ENCODE results near the gene UCKL1.
"Not testable (repeated sequence)": the region's sequence is repeated elsewhere in the genome, so short reads cannot be mapped to it uniquely, and the experiment has no call there.

Gene UCKL1

GRCh38 chr20:63930971-63931553, 25.2 kb downstream of the UCKL1 start:
- ChIA-PET CTCF (no interaction called here), POLR2A (no interaction called here)
- TF ChIP-seq L3MBTL2 (conservative IDR thresholded peaks at IDR 0.05), result no peak
- no peak for TF ChIP-seq NFRKB (IDR thresholded peaks at IDR 0.05)
- no peak for DNase-seq (ENCODE audit: extremely low spot score)

DNA sequence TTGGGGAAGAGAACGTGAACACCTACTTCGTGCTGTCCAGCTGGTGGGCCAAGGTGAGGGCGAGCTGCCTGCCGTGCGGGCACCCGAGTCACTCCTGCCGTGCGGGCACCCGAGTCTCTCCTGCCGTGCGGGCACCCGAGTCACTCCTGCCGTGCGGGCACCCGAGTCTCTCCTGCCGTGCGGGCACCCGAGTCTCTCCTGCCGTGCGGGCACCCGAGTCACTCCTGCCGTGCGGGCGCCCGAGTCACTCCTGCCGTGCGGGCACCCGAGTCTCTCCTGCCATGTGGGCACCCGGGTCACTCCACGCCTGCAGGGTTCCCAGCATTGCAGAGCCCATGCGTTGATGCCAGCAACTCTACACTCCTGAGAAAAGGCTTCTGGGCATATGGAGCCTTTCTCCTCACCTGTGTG, 26.7 kb downstream of the UCKL1 start:
- DNase-seq (ENCODE audit: extremely low spot score); POLR2A ChIA-PET: not testable (repeated sequence)
- CTCF ChIA-PET, result interaction anchor here (0.6 kb wide), 1 partner anchor 12 kb away, joined by 4 read pairs; no protein-coding TSS in a partner anchor

DNA sequence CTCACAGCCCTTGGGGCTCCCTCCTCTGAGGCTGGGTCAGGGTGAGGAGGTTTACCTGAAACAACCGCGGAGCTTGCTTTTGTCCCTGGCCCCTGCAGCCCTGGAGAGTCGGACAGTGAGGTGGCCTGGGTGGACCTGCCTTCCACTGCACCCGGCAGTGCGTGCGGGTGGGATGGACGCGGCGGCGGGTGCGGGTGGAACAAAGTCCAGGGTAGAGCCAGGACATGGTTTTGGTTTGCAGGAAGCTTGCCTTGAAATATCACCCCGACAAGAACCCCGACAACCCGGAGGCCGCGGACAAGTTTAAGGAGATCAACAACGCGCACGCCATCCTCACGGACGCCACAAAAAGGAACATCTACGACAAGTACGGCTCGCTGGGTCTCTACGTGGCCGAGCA, 27.1 kb downstream of the UCKL1 start:
- POLR2A ChIA-PET, result no interaction called here

DNA sequence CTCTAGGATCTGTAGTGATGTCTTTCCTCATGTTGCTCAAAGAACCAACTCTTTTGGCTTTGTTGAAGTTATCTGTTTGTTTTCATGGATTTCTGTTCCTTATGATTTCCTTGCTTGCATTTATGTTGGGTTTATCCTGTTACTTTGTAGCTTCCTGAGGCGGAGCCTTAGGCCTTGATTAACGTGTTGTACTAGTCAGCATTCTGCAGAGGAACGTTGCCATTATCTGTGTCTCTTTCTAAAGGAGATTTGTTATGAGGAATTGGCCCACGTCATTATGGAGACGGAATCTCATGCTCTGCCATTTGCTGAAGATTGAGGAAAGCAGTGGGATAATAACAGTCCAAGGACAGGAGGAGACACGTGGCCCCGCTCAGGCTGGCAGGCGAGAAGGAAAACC, 29.9 kb downstream of the UCKL1 start:
- no peak for TF ChIP-seq CTBP1 (IDR thresholded peaks at IDR 0.05; ENCODE audit: borderline replicate concordance)
- no peak for TF ChIP-seq HDGF (IDR thresholded peaks at IDR 0.05; ENCODE audit: borderline replicate concordance)
- no peak for TF ChIP-seq ZNF384 (IDR thresholded peaks at IDR 0.05)
- no peak for TF ChIP-seq L3MBTL2 (conservative IDR thresholded peaks at IDR 0.05)
- TF ChIP-seq SUZ12 (IDR thresholded peaks at IDR 0.05), result no peak
- TF ChIP-seq FOXA1 (IDR thresholded peaks at IDR 0.05), result no peak
- TF ChIP-seq, protein P1, sequence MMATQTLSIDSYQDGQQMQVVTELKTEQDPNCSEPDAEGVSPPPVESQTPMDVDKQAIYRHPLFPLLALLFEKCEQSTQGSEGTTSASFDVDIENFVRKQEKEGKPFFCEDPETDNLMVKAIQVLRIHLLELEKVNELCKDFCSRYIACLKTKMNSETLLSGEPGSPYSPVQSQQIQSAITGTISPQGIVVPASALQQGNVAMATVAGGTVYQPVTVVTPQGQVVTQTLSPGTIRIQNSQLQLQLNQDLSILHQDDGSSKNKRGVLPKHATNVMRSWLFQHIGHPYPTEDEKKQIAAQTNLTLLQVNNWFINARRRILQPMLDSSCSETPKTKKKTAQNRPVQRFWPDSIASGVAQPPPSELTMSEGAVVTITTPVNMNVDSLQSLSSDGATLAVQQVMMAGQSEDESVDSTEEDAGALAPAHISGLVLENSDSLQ (IDR thresholded peaks at IDR 0.05), result no peak
- TF ChIP-seq BHLHE40 (IDR thresholded peaks at IDR 0.05; ENCODE audit: borderline replicate concordance), result no peak
- no peak for TF ChIP-seq ARNT (IDR thresholded peaks at IDR 0.05)
- no peak for TF ChIP-seq FOXK2 (IDR thresholded peaks at IDR 0.05)
- no peak for TF ChIP-seq TARDBP (IDR thresholded peaks at IDR 0.05)
- TF ChIP-seq NFRKB (IDR thresholded peaks at IDR 0.05), result no peak
- no peak for DNase-seq (ENCODE audit: extremely low spot score)
- ChIA-PET CTCF (interaction anchor here (1.4 kb wide), 1 partner anchor 8 kb away, joined by 3 read pairs; no protein-coding TSS in a partner anchor), POLR2A (interaction anchor here (0.9 kb wide), 1 partner anchor 15 kb away, joined by 3 read pairs; no protein-coding TSS in a partner anchor)

More for the DNA sequence above, 27.1 kb downstream of the UCKL1 start:
- no peak for DNase-seq (ENCODE audit: extremely low spot score)
- TF ChIP-seq ARNT (IDR thresholded peaks at IDR 0.05), result no peak
- TF ChIP-seq TARDBP (IDR thresholded peaks at IDR 0.05), result no peak
- no peak for TF ChIP-seq SUZ12 (IDR thresholded peaks at IDR 0.05)
- TF ChIP-seq LEF1 (IDR thresholded peaks at IDR 0.05; ENCODE audit: borderline replicate concordance), result no peak
- TF ChIP-seq CTBP1 (IDR thresholded peaks at IDR 0.05; ENCODE audit: borderline replicate concordance), result no peak
- no peak for TF ChIP-seq SP1 (IDR thresholded peaks at IDR 0.05)
- no peak for TF ChIP-seq FOXK2 (IDR thresholded peaks at IDR 0.05)
- TF ChIP-seq L3MBTL2 (conservative IDR thresholded peaks at IDR 0.05), result no peak
- no peak for TF ChIP-seq FOXM1 (IDR thresholded peaks at IDR 0.05; ENCODE audit: borderline replicate concordance)
- TF ChIP-seq, protein P1 (IDR thresholded peaks at IDR 0.05), result no peak
- TF ChIP-seq BHLHE40 (IDR thresholded peaks at IDR 0.05; ENCODE audit: borderline replicate concordance), result no peak
- no peak for TF ChIP-seq HDGF (IDR thresholded peaks at IDR 0.05; ENCODE audit: borderline replicate concordance)
- TF ChIP-seq ELF4 (IDR thresholded peaks at IDR 0.05), result no peak
- TF ChIP-seq FOXA1 (IDR thresholded peaks at IDR 0.05), result no peak
- CTCF ChIA-PET, result no interaction called here

DNA sequence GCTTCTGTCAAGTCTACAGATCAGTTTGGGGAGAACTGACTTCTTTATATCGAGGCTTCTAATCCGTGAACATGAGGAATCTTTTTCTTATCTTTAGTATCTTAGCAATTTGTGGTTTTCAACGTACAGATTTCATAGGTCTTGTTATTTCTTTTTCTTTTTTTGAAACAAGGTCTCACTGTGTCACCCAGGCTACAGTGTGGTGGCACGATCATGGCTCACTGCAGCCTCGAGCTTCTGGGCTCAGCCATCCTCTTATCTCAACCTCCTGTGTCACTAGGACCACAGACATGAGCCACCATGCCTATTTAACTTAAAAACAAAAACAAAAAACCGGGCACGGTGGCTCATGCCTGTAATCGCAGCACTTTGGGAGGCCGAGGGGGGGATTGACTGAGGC, 32.0 kb downstream of the UCKL1 start:
- POLR2A ChIA-PET, result no interaction called here
- no peak for TF ChIP-seq NFRKB (IDR thresholded peaks at IDR 0.05)
- TF ChIP-seq HDGF (IDR thresholded peaks at IDR 0.05; ENCODE audit: borderline replicate concordance), result no peak
- no peak for TF ChIP-seq FOXA1 (IDR thresholded peaks at IDR 0.05)
- no peak for TF ChIP-seq LEF1 (IDR thresholded peaks at IDR 0.05; ENCODE audit: borderline replicate concordance)
- TF ChIP-seq BHLHE40 (IDR thresholded peaks at IDR 0.05; ENCODE audit: borderline replicate concordance), result no peak
- TF ChIP-seq SUZ12 (IDR thresholded peaks at IDR 0.05), result no peak
- TF ChIP-seq ELF4 (IDR thresholded peaks at IDR 0.05), result no peak
- TF ChIP-seq, protein P1 (IDR thresholded peaks at IDR 0.05), result no peak
- no peak for TF ChIP-seq TARDBP (IDR thresholded peaks at IDR 0.05)
- TF ChIP-seq CTBP1 (IDR thresholded peaks at IDR 0.05; ENCODE audit: borderline replicate concordance), result no peak
- no peak for TF ChIP-seq ARNT (IDR thresholded peaks at IDR 0.05)
- TF ChIP-seq ZNF384 (IDR thresholded peaks at IDR 0.05), result no peak
- TF ChIP-seq FOXM1 (IDR thresholded peaks at IDR 0.05; ENCODE audit: borderline replicate concordance), result no peak
- TF ChIP-seq FOXK2 (IDR thresholded peaks at IDR 0.05), result no peak
- TF ChIP-seq L3MBTL2 (conservative IDR thresholded peaks at IDR 0.05), result no peak
- TF ChIP-seq SP1 (IDR thresholded peaks at IDR 0.05), result no peak
- CTCF ChIA-PET, result no interaction called here
- no peak for DNase-seq (ENCODE audit: extremely low spot score)

GRCh38 chr20:63923651-63924050, 32.6 kb downstream of the UCKL1 start:
- POLR2A ChIA-PET, result interaction anchor here (0.8 to 0.9 kb wide), 2 partner anchors 33 to 57 kb away, joined by 3 read pairs; partner anchors contain the start of gene UCKL1
- DNase-seq (ENCODE audit: extremely low spot score), result no peak
- no peak for TF ChIP-seq TARDBP (IDR thresholded peaks at IDR 0.05)
- TF ChIP-seq NFRKB (IDR thresholded peaks at IDR 0.05), result no peak
- TF ChIP-seq SP1 (IDR thresholded peaks at IDR 0.05), result no peak
- TF ChIP-seq BHLHE40 (IDR thresholded peaks at IDR 0.05; ENCODE audit: borderline replicate concordance), result no peak
- CTCF ChIA-PET, result no interaction called here

DNA sequence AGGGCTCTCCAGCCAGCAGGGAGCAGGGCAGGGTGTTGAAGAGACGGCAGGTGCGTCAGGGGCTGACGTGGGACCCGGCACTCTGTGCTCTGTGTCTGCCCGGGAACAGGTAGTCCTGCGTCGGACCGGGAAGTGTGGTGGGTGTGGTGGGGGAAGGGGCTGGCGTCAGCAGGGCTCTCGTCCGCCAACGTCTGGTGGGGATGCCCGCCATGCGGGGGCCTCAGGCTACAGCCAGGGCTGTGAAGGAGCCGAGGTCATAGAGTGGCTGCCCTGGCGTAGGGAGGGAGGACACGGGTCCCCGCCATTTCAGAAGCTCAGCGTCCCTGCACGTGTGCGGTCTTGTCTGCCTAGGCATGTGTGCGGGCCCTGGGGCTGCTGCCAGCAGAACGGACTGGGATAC, 36.0 kb downstream of the UCKL1 start:
- no peak for DNase-seq (ENCODE audit: extremely low spot score)
- CTCF ChIA-PET, result no interaction called here
- TF ChIP-seq TARDBP (IDR thresholded peaks at IDR 0.05) (no peak), ELF4 (IDR thresholded peaks at IDR 0.05) (no peak), NFRKB (IDR thresholded peaks at IDR 0.05) (no peak), ARNT (IDR thresholded peaks at IDR 0.05) (no peak), CTBP1 (IDR thresholded peaks at IDR 0.05; ENCODE audit: borderline replicate concordance) (no peak), BHLHE40 (IDR thresholded peaks at IDR 0.05; ENCODE audit: borderline replicate concordance) (no peak), FOXA1 (IDR thresholded peaks at IDR 0.05) (no peak)
- POLR2A ChIA-PET, result no interaction called here
